NCI-H2171 treated with DMSO at 0.1 percent for 48 hours (cell line): ENCODE data around the gene STMN1.

Experiments
- DNase-seq: peaks from one replicate; lab custom pipeline; 2025; lab: John Stamatoyannopoulos, UW

Gene STMN1

GRCh38 chr1:25895365-25895990 lies 10.7 kb downstream of the STMN1 start:
- peak; percentile 89 for DNase-seq

DNA sequence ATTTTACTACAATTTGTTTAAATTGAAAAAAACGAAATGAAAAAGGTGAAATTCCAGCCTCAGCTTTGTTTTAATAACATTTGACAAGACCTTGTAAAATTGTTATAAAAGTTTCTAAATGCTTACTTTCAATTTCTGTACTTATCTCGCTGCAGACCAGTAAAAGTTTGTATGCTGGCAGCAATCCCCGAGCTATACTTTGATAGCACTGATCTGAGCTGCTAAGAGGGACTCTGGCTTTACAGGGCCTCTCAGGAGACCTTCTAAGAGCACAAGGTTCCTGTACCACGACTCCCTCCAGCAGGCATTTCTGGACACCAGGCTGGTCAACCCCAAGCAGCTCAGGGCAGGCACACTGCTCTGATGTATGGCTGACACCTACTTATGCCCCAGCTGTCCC lies 13.1 kb downstream of the STMN1 start:
- no peak for DNase-seq

DNA sequence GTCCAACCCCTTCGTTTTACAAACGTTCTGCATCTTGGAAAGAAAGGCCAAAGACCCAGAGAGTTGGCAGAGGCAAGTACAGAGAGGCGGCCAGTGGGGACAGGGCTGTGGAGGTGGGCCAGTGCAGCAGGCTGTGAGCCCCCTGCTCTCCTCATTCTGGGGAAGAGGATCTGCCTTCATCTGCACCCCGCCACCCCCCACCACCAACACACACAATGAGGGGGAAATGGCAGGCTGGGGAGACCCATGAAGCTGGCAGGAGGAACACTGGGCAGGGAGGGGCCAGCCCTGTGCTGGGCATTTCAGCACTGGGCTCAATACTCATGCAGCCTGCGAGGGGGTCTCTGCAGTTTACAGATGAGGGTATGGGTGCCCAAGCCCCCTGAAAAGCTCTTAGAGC lies 14.6 kb downstream of the STMN1 start:
- no peak for DNase-seq

DNA sequence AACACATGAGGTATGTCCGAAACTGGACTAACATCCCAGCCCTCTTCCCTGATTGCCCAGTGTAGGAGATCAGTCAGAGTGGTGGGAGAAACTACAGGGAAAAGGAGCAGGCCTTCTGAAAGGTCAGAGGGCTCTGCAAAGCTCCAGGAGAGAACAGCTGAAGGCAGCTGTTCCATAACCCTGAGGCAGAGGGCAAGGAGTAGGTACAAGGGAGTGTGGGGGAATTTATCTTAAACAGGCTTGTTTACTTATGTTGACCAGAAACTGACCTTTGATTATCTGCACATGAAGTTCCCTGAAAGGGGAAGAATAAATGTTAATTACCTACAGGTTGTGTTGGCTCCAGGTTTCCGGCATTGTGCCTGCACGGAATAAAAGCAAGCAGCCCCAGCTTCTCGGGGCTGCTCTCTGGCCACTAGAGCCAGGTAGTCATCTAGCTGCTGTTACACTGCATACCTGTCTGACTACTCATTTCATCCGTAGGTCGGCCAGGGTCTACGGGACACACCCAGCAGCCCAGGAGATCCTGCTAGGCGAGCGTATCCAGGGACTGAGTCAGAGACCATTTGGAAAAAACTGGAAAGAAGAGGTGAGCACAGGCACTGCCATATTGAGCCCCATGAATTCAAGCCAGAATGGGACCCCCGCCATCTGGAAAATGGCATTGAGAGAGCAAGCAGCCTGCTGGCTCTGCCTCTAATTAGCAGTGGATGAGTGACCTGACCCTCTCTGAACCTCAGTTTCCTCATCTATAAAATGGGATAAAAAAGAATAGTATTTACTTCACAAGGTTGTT lies 15.8 kb downstream of the STMN1 start:
- DNase-seq, result no peak

- DNase-seq, result no peak
These were observed 16.7 kb downstream of the STMN1 start for GRCh38 chr1:25889470-25889869.

DNA sequence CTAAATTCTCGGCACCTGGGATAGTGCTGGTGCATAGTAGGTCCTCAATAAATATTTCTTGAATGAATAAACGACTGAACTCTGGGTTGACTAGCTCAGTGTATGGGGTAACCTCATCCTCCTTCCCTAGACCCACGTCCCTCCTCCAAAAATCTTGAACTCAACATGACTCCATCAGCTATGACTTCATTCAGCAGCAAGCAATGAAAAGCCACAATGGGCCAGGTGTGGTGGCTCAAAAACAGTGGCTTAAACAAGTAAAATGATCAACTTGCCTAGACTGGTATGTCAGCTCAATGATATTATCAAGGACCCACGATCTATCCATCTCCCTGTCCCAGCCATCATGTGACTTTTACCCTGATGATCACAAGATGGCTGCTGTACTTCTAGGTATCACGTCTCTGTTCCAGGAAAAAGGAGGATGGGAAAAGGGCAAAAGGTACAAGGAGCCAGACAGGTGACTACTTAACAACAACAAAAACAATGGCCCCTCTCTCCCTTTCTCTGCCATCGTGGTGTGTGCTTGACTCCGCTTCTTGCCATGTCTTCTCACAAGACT lies 17.7 kb downstream of the STMN1 start:
- DNase-seq, result no peak

GRCh38 chr1:25885602-25886001 lies 20.6 kb downstream of the STMN1 start:
- DNase-seq, result no peak

GRCh38 chr1:25881266-25881665 lies 25.0 kb downstream of the STMN1 start:
- no peak for DNase-seq

DNA sequence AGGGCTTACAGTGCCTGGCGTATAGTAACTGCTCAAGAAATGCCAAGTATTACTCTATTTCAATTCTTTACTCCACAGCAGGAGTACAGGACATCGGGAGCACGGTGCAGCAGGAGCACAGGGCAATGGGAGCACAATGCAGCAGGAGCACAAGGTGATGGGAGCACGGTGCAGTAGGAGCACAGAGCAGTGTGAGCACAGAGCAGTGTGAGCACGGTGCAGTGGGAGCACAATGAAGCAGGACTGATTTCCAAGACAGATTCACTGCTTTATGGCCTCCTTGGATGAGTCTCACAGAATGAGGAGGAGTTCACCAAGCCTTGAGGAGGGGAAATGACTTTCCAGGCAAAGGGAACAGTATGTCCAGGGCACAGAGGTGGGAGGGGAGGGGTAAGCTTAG lies 25.7 kb downstream of the STMN1 start:
- DNase-seq, result no peak

- DNase-seq, result no peak
These were observed 26.5 kb downstream of the STMN1 start for GRCh38 chr1:25879675-25880074.

GRCh38 chr1:25878690-25879089 lies 27.5 kb downstream of the STMN1 start:
- DNase-seq, result no peak

GRCh38 chr1:25877155-25877554 lies 29.1 kb downstream of the STMN1 start:
- DNase-seq, result no peak

DNA sequence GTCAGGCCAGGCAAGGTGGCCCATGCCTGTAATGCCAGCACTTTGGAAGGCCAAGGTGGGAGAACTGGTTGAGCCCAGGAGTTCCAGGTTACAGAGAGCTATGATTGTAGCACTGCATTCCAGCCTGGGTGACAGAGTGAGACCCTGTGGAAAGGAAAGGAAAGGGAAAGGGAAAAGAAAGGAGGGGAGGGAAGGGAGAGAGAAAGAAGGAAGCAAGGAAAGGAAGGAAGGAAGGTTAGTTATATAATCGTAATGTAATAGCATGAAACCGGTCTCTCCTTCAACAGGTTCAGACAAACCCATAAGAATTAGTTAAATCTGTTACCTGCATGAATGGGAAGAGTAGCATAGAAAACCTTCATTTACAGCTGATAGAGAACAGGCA lies 29.5 kb downstream of the STMN1 start:
- DNase-seq, result no peak

GRCh38 chr1:25875856-25876692 lies 30.1 kb downstream of the STMN1 start:
- DNase-seq, result no peak

- peak; percentile 35 for DNase-seq
These were observed 30.9 kb downstream of the STMN1 start, which contains the start of gene PAQR7 for GRCh38 chr1:25875154-25875855. PAQR7 (minus strand) TSS chr1:25875708; CDS start chr1:25863839, 11,869 bp downstream.

GRCh38 chr1:25874635-25875153 lies 31.5 kb downstream of the STMN1 start:
- DNase-seq, result no peak

- DNase-seq, result no peak
These were observed 32.0 kb downstream of the STMN1 start for GRCh38 chr1:25874209-25874608.

GRCh38 chr1:25873120-25873519 lies 33.1 kb downstream of the STMN1 start:
- DNase-seq, result no peak

- DNase-seq, result no peak
These were observed 33.5 kb downstream of the STMN1 start for GRCh38 chr1:25872713-25873112.

DNA sequence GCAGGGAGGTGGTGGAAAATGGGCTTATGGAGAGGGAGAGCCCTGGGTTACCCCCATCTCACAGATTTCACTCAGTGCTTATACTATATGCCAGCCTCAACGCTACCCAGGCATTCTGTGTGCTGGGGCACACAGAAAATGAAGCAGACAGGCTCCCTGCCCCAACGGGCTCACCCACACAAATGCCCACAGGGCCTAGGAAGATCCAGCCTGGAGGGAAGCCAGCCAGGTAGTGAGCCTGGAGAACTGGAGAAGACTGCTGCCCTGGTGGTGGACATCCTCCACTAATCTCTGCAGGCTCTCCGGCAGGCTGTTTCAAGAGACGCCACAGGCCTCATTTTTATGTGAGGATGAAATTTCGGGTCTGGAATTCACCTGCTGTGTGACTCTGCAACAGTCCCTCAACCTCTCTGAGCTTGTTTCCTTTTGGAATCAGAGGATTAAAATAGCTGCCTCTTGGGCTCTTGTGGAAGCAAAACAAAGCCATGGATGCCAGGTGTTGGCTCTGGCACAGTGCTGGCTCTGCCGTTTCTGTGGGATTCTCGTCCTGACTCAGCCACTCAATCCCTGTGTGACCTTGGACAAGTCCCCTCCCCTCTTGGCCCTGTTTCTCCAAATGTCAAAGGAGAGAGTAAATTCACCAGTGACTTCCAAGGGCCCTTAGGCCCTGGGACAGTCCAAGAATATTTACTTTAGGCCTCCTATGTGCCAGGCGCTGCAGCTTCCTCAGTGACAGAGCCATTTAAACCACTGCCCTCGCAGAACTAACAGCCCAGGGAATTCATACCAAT lies 34.3 kb downstream of the STMN1 start:
- no peak for DNase-seq
